K562 (cell line): Measurements from ENCODE around the gene KRT34.

Experiments
- CBX3 ChIP-seq, 2 experiments: IDR thresholded peaks; 1 replicate in 1 of 2; 2 replicates in 1 of 2; pipeline ENCODE4 v1.6.1; 2012; ENCODE audit warnings: inconsistent platforms in 2 of 2, low read length in 2 of 2, borderline replicate concordance in 1 of 2, control low read depth in 1 of 2
- CREB1 ChIP-seq, 2 experiments: sonication (generic) in 1 of 2; formaldehyde crosslinking in 1 of 2; IDR thresholded peaks; 2 replicates each; pipeline versions ENCODE4 v1.6.1 to v1.8.0; 2012 to 2022; ENCODE audit warnings: inconsistent platforms in 1 of 2, mild to moderate bottlenecking in 1 of 2, missing genetic modification reagents in 1 of 2, moderate library complexity in 1 of 2
- HNRNPH1 ChIP-seq: fragments of 200-400 bp; formaldehyde crosslinking; optimal IDR thresholded peaks from 2 replicates; pipeline ENCODE3; 2017; ENCODE audit warnings: low read depth, mild to moderate bottlenecking, low read length, moderate library complexity
- JUN ChIP-seq, 2 experiments: sonication (generic) in 1 of 2; formaldehyde crosslinking in 1 of 2; IDR thresholded peaks; 2 replicates each; pipeline versions ENCODE4 v1.6.1 to v1.8.0; 2012 to 2022; ENCODE audit warnings: borderline replicate concordance in 2 of 2, mild to moderate bottlenecking in 2 of 2, improper control_type of control experiment in 1 of 2, low read depth in 1 of 2, low read length in 1 of 2, missing genetic modification reagents in 1 of 2
- L3MBTL2 ChIP-seq: fragments of 450-650 bp; IDR thresholded peaks from 2 replicates; pipeline ENCODE4 v1.6.1; 2016; ENCODE audit warnings: mild to moderate bottlenecking, moderate library complexity
- RAD21 ChIP-seq, 2 experiments: fragments of 250-450 bp in 1 of 2; fragments of 450-650 bp in 1 of 2; sonication (Bioruptor Pico) in 1 of 2; formaldehyde crosslinking in 1 of 2; IDR thresholded peaks in 1 of 2; conservative IDR thresholded peaks in 1 of 2; 2 replicates each; pipeline versions ENCODE4 v1.4.0 to v1.8.0; 2020 to 2022; ENCODE audit warnings: mild to moderate bottlenecking in 2 of 2, moderate library complexity in 1 of 2
- SIN3A ChIP-seq, 2 experiments: fragments of 150-350 bp in 1 of 2; IDR thresholded peaks; 2 replicates each; pipeline ENCODE4 v1.6.1; 2011 to 2016; ENCODE audit warnings: borderline replicate concordance in 2 of 2, low read depth in 2 of 2, low read length in 2 of 2, mild to moderate bottlenecking in 2 of 2, moderate library complexity in 2 of 2; ENCODE audit not compliant: control insufficient read depth in 1 of 2
- SMC3 ChIP-seq: conservative IDR thresholded peaks from 2 replicates; pipeline ENCODE4 v1.6.1; 2011; ENCODE audit warnings: low read depth, low read length, improper control_type of control experiment; ENCODE audit not compliant: insufficient read depth
- SRF ChIP-seq, 2 experiments: fragments of 250-450, 450-650 bp in 1 of 2; sonication (Bioruptor Pico) in 1 of 2; sonication (generic) in 1 of 2; formaldehyde crosslinking; IDR thresholded peaks; 2 replicates each; pipeline versions ENCODE4 v1.5.0 to v1.5.1; 2020 to 2022; ENCODE audit warnings: mild to moderate bottlenecking in 1 of 2, missing genetic modification reagents in 1 of 2
- TBP ChIP-seq: optimal IDR thresholded peaks from 2 replicates; pipeline ENCODE3; 2011; ENCODE audit warnings: low read depth, low read length, improper control_type of control experiment
- TF ChIP-seq, protein P1 (sequence below): sonication (generic); formaldehyde crosslinking; IDR thresholded peaks from 2 replicates; pipeline ENCODE4 v1.5.0; 2020; ENCODE audit warnings: missing genetic modification reagents
- TF ChIP-seq, protein P2 (sequence below), 3 experiments: IDR thresholded peaks in 2 of 3; conservative IDR thresholded peaks in 1 of 3; 2 replicates each; pipeline ENCODE4 v1.5.1; 2011 to 2012; ENCODE audit warnings: low read length in 3 of 3, mild to moderate bottlenecking in 3 of 3, control low read depth in 2 of 3, improper control_type of control experiment in 1 of 3, inconsistent platforms in 1 of 3, low read depth in 1 of 3, mixed read lengths in 1 of 3, moderate library complexity in 1 of 3; ENCODE audit not compliant: insufficient read depth in 2 of 3
- TF ChIP-seq, protein P3 (sequence below), 2 experiments: fragments of 450-650 bp; formaldehyde crosslinking in 1 of 2; IDR thresholded peaks; 2 replicates each; pipeline versions ENCODE4 v1.4.0 to v1.6.1; 2014 to 2020; ENCODE audit warnings: mild to moderate bottlenecking in 2 of 2, borderline replicate concordance in 1 of 2, low read depth in 1 of 2

DNA sequence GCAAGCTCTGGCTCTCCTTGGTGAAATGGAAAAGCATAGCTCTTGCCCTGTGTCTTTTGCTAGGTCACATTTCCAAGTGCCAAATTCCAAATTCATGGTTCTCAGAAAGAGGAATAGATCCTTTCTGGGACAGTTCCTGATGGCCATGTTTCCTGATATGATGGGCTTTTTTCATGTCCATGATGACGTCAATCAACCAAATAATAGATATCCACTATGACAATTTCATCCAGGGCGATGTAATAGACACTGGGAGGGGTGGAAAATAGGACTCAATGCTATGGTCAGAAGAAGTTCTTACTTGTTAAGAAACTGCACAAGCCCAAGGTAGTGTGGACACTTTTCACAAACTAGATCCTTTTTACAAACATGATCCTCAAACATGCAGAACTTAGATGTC is 30.9 kb downstream of the KRT34 start:
- TF ChIP-seq JUN (IDR thresholded peaks at IDR 0.05; ENCODE audit: borderline replicate concordance, low read depth, low read length) = no peak
- no peak for TF ChIP-seq JUN (CRISPR knock-in tag; IDR thresholded peaks at IDR 0.05; ENCODE audit: borderline replicate concordance)
- no peak for TF ChIP-seq SRF (CRISPR knock-in tag; IDR thresholded peaks at IDR 0.05)
- TF ChIP-seq, protein P1, sequence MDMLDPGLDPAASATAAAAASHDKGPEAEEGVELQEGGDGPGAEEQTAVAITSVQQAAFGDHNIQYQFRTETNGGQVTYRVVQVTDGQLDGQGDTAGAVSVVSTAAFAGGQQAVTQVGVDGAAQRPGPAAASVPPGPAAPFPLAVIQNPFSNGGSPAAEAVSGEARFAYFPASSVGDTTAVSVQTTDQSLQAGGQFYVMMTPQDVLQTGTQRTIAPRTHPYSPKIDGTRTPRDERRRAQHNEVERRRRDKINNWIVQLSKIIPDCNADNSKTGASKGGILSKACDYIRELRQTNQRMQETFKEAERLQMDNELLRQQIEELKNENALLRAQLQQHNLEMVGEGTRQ (CRISPR knock-in tag) = no peak
- no peak for TF ChIP-seq CREB1 (IDR thresholded peaks at IDR 0.05)
- TF ChIP-seq CREB1 (CRISPR knock-in tag; IDR thresholded peaks at IDR 0.05) = no peak
- TF ChIP-seq L3MBTL2 = no peak
- no peak for TF ChIP-seq SMC3
- TF ChIP-seq, protein P2, sequence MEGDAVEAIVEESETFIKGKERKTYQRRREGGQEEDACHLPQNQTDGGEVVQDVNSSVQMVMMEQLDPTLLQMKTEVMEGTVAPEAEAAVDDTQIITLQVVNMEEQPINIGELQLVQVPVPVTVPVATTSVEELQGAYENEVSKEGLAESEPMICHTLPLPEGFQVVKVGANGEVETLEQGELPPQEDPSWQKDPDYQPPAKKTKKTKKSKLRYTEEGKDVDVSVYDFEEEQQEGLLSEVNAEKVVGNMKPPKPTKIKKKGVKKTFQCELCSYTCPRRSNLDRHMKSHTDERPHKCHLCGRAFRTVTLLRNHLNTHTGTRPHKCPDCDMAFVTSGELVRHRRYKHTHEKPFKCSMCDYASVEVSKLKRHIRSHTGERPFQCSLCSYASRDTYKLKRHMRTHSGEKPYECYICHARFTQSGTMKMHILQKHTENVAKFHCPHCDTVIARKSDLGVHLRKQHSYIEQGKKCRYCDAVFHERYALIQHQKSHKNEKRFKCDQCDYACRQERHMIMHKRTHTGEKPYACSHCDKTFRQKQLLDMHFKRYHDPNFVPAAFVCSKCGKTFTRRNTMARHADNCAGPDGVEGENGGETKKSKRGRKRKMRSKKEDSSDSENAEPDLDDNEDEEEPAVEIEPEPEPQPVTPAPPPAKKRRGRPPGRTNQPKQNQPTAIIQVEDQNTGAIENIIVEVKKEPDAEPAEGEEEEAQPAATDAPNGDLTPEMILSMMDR (IDR thresholded peaks at IDR 0.05 in 2 of 3, conservative IDR thresholded peaks at IDR 0.05 in 1 of 3; ENCODE audit: insufficient read depth in 2 of 3, low read depth in 1 of 3, low read length in 3 of 3) = no peak
- no peak for TF ChIP-seq RAD21 (CRISPR knock-in tag; conservative IDR thresholded peaks at IDR 0.05 in 1 of 2, IDR thresholded peaks at IDR 0.05 in 1 of 2)
- TF ChIP-seq, protein P3, sequence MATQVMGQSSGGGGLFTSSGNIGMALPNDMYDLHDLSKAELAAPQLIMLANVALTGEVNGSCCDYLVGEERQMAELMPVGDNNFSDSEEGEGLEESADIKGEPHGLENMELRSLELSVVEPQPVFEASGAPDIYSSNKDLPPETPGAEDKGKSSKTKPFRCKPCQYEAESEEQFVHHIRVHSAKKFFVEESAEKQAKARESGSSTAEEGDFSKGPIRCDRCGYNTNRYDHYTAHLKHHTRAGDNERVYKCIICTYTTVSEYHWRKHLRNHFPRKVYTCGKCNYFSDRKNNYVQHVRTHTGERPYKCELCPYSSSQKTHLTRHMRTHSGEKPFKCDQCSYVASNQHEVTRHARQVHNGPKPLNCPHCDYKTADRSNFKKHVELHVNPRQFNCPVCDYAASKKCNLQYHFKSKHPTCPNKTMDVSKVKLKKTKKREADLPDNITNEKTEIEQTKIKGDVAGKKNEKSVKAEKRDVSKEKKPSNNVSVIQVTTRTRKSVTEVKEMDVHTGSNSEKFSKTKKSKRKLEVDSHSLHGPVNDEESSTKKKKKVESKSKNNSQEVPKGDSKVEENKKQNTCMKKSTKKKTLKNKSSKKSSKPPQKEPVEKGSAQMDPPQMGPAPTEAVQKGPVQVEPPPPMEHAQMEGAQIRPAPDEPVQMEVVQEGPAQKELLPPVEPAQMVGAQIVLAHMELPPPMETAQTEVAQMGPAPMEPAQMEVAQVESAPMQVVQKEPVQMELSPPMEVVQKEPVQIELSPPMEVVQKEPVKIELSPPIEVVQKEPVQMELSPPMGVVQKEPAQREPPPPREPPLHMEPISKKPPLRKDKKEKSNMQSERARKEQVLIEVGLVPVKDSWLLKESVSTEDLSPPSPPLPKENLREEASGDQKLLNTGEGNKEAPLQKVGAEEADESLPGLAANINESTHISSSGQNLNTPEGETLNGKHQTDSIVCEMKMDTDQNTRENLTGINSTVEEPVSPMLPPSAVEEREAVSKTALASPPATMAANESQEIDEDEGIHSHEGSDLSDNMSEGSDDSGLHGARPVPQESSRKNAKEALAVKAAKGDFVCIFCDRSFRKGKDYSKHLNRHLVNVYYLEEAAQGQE (IDR thresholded peaks at IDR 0.05; ENCODE audit: borderline replicate concordance) = no peak
- TF ChIP-seq, protein P3 (CRISPR knock-in tag; IDR thresholded peaks at IDR 0.05; ENCODE audit: low read depth) = no peak
- TF ChIP-seq TBP = no peak
- TF ChIP-seq HNRNPH1 = no peak
- TF ChIP-seq SIN3A (IDR thresholded peaks at IDR 0.05; ENCODE audit: borderline replicate concordance in 2 of 2, control insufficient read depth in 1 of 2, low read depth in 2 of 2, low read length in 2 of 2) = no peak
- TF ChIP-seq CBX3 (IDR thresholded peaks at IDR 0.05; ENCODE audit: borderline replicate concordance in 1 of 2, low read length in 2 of 2) = no peak
